Measurements from ENCODE around the gene XBP1.
"Not testable (repeated sequence)": the region's sequence is repeated elsewhere in the genome, so short reads cannot be mapped to it uniquely, and the experiment has no call there.

- not testable (repeated sequence) for TF ChIP-seq POLR2AphosphoS5, POLR2A (IDR thresholded peaks at IDR 0.05; ENCODE audit: low read depth, low read length)
Measured at GRCh38 chr22:28754512-28754911, 45.9 kb downstream of the XBP1 start.

Data from GM12892 (cell line).